ENCODE results near the gene STX3.

STX3 gene

GRCh38 chr11:59777104-59777503, 21.9 kb downstream of the STX3 start:
- Histone ChIP-seq H3K27ac (replicated peaks) (no peak overlapping the region), H3K27me3 (ENCODE audit: insufficient read depth, poor library complexity, severe bottlenecking) (no peaks in the 10 kb centered on the region), H3K4me3 (replicated peaks; ENCODE audit: insufficient read depth, low read length) (no peak overlapping the region)
- no peak for DNase-seq (ENCODE audit: low read depth in 1 of 2, low spot score in 1 of 2)
- TF ChIP-seq GABPA (IDR thresholded peaks at IDR 0.05; ENCODE audit: low read depth) (no peak), POLR2AphosphoS5 (IDR thresholded peaks at IDR 0.05; ENCODE audit: low read depth) (no peak), SPI1 (IDR thresholded peaks at IDR 0.05; ENCODE audit: borderline replicate concordance, low read depth) (no peak)
- TF ChIP-seq, protein P1, sequence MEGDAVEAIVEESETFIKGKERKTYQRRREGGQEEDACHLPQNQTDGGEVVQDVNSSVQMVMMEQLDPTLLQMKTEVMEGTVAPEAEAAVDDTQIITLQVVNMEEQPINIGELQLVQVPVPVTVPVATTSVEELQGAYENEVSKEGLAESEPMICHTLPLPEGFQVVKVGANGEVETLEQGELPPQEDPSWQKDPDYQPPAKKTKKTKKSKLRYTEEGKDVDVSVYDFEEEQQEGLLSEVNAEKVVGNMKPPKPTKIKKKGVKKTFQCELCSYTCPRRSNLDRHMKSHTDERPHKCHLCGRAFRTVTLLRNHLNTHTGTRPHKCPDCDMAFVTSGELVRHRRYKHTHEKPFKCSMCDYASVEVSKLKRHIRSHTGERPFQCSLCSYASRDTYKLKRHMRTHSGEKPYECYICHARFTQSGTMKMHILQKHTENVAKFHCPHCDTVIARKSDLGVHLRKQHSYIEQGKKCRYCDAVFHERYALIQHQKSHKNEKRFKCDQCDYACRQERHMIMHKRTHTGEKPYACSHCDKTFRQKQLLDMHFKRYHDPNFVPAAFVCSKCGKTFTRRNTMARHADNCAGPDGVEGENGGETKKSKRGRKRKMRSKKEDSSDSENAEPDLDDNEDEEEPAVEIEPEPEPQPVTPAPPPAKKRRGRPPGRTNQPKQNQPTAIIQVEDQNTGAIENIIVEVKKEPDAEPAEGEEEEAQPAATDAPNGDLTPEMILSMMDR (IDR thresholded peaks at IDR 0.05; ENCODE audit: insufficient read depth, low read length), result no peak
- TF ChIP-seq, protein P2, sequence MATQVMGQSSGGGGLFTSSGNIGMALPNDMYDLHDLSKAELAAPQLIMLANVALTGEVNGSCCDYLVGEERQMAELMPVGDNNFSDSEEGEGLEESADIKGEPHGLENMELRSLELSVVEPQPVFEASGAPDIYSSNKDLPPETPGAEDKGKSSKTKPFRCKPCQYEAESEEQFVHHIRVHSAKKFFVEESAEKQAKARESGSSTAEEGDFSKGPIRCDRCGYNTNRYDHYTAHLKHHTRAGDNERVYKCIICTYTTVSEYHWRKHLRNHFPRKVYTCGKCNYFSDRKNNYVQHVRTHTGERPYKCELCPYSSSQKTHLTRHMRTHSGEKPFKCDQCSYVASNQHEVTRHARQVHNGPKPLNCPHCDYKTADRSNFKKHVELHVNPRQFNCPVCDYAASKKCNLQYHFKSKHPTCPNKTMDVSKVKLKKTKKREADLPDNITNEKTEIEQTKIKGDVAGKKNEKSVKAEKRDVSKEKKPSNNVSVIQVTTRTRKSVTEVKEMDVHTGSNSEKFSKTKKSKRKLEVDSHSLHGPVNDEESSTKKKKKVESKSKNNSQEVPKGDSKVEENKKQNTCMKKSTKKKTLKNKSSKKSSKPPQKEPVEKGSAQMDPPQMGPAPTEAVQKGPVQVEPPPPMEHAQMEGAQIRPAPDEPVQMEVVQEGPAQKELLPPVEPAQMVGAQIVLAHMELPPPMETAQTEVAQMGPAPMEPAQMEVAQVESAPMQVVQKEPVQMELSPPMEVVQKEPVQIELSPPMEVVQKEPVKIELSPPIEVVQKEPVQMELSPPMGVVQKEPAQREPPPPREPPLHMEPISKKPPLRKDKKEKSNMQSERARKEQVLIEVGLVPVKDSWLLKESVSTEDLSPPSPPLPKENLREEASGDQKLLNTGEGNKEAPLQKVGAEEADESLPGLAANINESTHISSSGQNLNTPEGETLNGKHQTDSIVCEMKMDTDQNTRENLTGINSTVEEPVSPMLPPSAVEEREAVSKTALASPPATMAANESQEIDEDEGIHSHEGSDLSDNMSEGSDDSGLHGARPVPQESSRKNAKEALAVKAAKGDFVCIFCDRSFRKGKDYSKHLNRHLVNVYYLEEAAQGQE (IDR thresholded peaks at IDR 0.05; ENCODE audit: insufficient replicate concordance, low read depth), result no peak

DNA sequence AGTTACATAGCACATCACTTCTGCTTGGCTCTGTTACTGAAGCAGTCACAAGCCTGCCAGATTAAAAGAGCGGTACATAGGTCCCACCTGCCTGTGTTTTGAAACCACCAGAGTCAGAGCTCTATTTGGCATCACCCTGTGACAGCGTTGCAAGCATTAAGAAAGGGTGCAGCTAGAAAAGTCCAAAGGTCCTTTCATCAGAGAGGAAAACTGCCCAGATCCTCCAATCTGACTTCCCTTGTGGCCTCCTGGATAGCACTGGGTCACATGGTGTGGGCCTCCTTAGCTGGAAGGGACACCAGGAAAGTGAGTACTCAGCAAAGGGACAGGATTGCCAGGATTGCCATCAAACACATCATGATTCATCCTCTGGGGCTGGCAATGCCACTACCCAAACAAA, 22.9 kb downstream of the STX3 start:
- no peak for DNase-seq (ENCODE audit: low read depth in 1 of 2, low spot score in 1 of 2)
- no peak overlapping the region for H3K27ac ChIP-seq (replicated peaks)
- TF ChIP-seq SPI1 (IDR thresholded peaks at IDR 0.05; ENCODE audit: borderline replicate concordance, low read depth), result no peak
- TF ChIP-seq, protein P1 (IDR thresholded peaks at IDR 0.05; ENCODE audit: insufficient read depth, low read length), result no peak
- TF ChIP-seq, protein P2 (IDR thresholded peaks at IDR 0.05; ENCODE audit: insufficient replicate concordance, low read depth), result no peak

DNA sequence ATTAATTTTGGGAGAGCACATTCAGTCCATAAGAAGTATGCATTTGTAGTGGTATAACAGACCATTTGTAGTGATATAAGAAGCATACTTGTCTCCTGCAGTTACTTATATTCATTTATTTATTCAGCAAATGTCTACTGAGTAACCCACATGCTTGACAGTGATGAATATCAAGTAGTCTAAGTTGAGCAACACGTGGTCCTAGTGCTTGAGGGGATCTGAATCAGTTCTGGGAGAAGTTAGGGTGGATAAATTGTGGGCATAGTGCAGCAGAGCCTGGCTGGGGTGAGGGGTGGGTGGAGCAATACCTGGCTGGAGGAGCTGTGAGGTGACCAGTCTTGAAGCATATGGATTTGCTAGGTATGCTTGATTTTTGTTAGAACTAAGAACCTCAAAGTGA, 24.3 kb downstream of the STX3 start:
- H3K27ac ChIP-seq (replicated peaks), result no peak overlapping the region
- no peak overlapping the region for H3K4me3 ChIP-seq (replicated peaks; ENCODE audit: insufficient read depth, low read length)
- no peaks in the 10 kb centered on the region for H3K27me3 ChIP-seq (ENCODE audit: insufficient read depth, poor library complexity, severe bottlenecking)
- TF ChIP-seq GABPA (IDR thresholded peaks at IDR 0.05; ENCODE audit: low read depth) (no peak), POLR2AphosphoS5 (IDR thresholded peaks at IDR 0.05; ENCODE audit: low read depth) (no peak), SPI1 (IDR thresholded peaks at IDR 0.05; ENCODE audit: borderline replicate concordance, low read depth) (no peak)
- TF ChIP-seq, protein P1 (IDR thresholded peaks at IDR 0.05; ENCODE audit: insufficient read depth, low read length), result no peak
- TF ChIP-seq, protein P2 (IDR thresholded peaks at IDR 0.05; ENCODE audit: insufficient replicate concordance, low read depth), result no peak
- DNase-seq (ENCODE audit: low read depth in 1 of 2, low spot score in 1 of 2), result no peak

More for the DNA sequence above, 22.9 kb downstream of the STX3 start:
- H3K27me3 ChIP-seq (ENCODE audit: insufficient read depth, poor library complexity, severe bottlenecking), result no peaks in the 10 kb centered on the region
- H3K4me3 ChIP-seq (replicated peaks; ENCODE audit: insufficient read depth, low read length), result no peak overlapping the region

Measured in HL-60 (cell line).